Omental fat pad (tissue), 4 donors: Measurements from ENCODE around the gene PRPS1. TPM values are rescaled to one million over a fixed set of nuclear protein-coding genes. Genes with fewer than 3 reads are reported as not detected.

Experiments used
- ATAC-seq: fragments of 150-250 bp; one replicate; pipeline ENCODE4 v1.9.1; 2016; ENCODE audit warnings: mild to moderate bottlenecking, moderate library complexity; ENCODE audit not compliant: low FRiP score
- DNase-seq: peaks from one replicate; pipeline ENCODE4 v3.0.0-alpha.2; 2019; ENCODE audit warnings: low spot score
- CTCF ChIP-seq, 3 donors: fragments of 450-650 bp; IDR thresholded peaks; one replicate each; pipeline ENCODE4 v1.5.1; 2016 to 2017; ENCODE audit warnings: antibody characterized with exemption in 3 of 3, mild to moderate bottlenecking in 3 of 3, moderate library complexity in 2 of 3
- total RNA-seq, 4 donors: library from RNA; depleted of rRNA; stranded (reverse); fragments of >200 nt; gene quantifications; one replicate each; pipeline ENCODE4 v1.1.0, GENCODE V29; 2016

PRPS1 gene
- 10 to 100 TPM; 16.4 to 43.6 (median 24.8) TPM for total RNA-seq

- TF ChIP-seq CTCF (IDR thresholded peaks at IDR 0.05) = no peak
- peak; percentile 99 for ATAC-seq
- peak; percentile 65 for DNase-seq
These were observed at the start of gene PRPS1 for GRCh38 chrX:107627838-107628661. Gene PRPS1, plus strand, starts transcription at chrX:107628510. Its CDS starts 119 bp downstream, at chrX:107628629.

GRCh38 chrX:107579956-107580355, 48.4 kb upstream of the PRPS1 start:
- TF ChIP-seq CTCF (IDR thresholded peaks at IDR 0.05) = no peak
- ATAC-seq = no peak
- no peak for DNase-seq

- TF ChIP-seq CTCF (IDR thresholded peaks at IDR 0.05) = no peak
- DNase-seq (no peak), ATAC-seq (no peak)
These were observed 46.4 kb upstream of the PRPS1 start for GRCh38 chrX:107581923-107582322.

GRCh38 chrX:107589243-107589642, 39.1 kb upstream of the PRPS1 start:
- TF ChIP-seq CTCF (IDR thresholded peaks at IDR 0.05) = no peak
- DNase-seq (no peak), ATAC-seq (no peak)

- ATAC-seq (no peak), DNase-seq (no peak)
- TF ChIP-seq CTCF (IDR thresholded peaks at IDR 0.05) = no peak
These were observed 31.7 kb upstream of the PRPS1 start for GRCh38 chrX:107596651-107597050.

- ATAC-seq (no peak), DNase-seq (no peak)
- no peak for TF ChIP-seq CTCF (IDR thresholded peaks at IDR 0.05)
These were observed 31.0 kb upstream of the PRPS1 start for GRCh38 chrX:107597264-107597663.

- TF ChIP-seq CTCF (IDR thresholded peaks at IDR 0.05) = no peak
- no peak for ATAC-seq
- no peak for DNase-seq
These were observed 30.5 kb upstream of the PRPS1 start for GRCh38 chrX:107597791-107598190.
